GM12891 (cell line): Measurements from ENCODE around the gene EYA2.

Experiments used
- DNase-seq: peaks from one replicate; pipeline ENCODE4 v3.0.0; 2011; ENCODE audit warnings: low spot score; ENCODE audit not compliant: insufficient read length
- FAIRE-seq: peaks from 2 replicates; lab custom pipeline; 2011; peaks lifted over from hg19 to GRCh38; lab: Jason Lieb, UNC
- PAX5 ChIP-seq: IDR thresholded peaks from 2 replicates; pipeline ENCODE4 v1.6.1; 2011; ENCODE audit warnings: low read length, moderate library complexity, mild to moderate bottlenecking; ENCODE audit not compliant: insufficient read depth, severe bottlenecking
- POLR2A ChIP-seq: IDR thresholded peaks from 2 replicates; pipeline ENCODE4 v1.6.1; 2011; ENCODE audit warnings: low read depth, low read length, control low read depth
- POLR2AphosphoS5 ChIP-seq: IDR thresholded peaks from 2 replicates; pipeline ENCODE4 v1.6.1; 2011; ENCODE audit warnings: low read depth, low read length, control low read depth
- POU2F2 ChIP-seq: IDR thresholded peaks from 2 replicates; pipeline ENCODE4 v1.6.1; 2011; ENCODE audit warnings: low read depth, mild to moderate bottlenecking, control low read depth, low read length, moderate library complexity
- SPI1 ChIP-seq: IDR thresholded peaks from 2 replicates; pipeline ENCODE4 v1.6.1; 2011; ENCODE audit warnings: low read depth, low read length, control low read depth
- TAF1 ChIP-seq: IDR thresholded peaks from 2 replicates; pipeline ENCODE4 v1.6.1; 2011; ENCODE audit warnings: low read depth, low read length, control low read depth

Gene EYA2

GRCh38 chr20:46985671-46986070 is 91.0 kb downstream of the EYA2 start:
- no peak for FAIRE-seq
- DNase-seq: no peak
- no peak for TF ChIP-seq POU2F2
- no peak for TF ChIP-seq TAF1
- no peak for TF ChIP-seq SPI1
- TF ChIP-seq POLR2A: no peak
- TF ChIP-seq POLR2AphosphoS5: no peak
- no peak for TF ChIP-seq PAX5

GRCh38 chr20:46987001-46987400 is 92.4 kb downstream of the EYA2 start:
- FAIRE-seq: no peak
- TF ChIP-seq POLR2A: no peak
- no peak for TF ChIP-seq SPI1
- no peak for TF ChIP-seq TAF1
- TF ChIP-seq POU2F2: no peak
- TF ChIP-seq POLR2AphosphoS5: no peak
- DNase-seq: no peak

GRCh38 chr20:46990017-46990595 is 95.5 kb downstream of the EYA2 start:
- FAIRE-seq: no peak

GRCh38 chr20:46990596-46991104 is 96.0 kb downstream of the EYA2 start:
- no peak for FAIRE-seq
- TF ChIP-seq PAX5: no peak
- TF ChIP-seq POLR2A: no peak
- TF ChIP-seq POLR2AphosphoS5: no peak
- TF ChIP-seq POU2F2: no peak
- no peak for TF ChIP-seq TAF1
- TF ChIP-seq SPI1: no peak
- DNase-seq: no peak

More at GRCh38 chr20:46990017-46990595, 95.5 kb downstream of the EYA2 start:
- TF ChIP-seq SPI1 (no peak), POU2F2 (no peak), TAF1 (no peak), POLR2A (no peak), POLR2AphosphoS5 (no peak)
- no peak for DNase-seq

GRCh38 chr20:46991168-46991567 is 96.5 kb downstream of the EYA2 start:
- TF ChIP-seq SPI1 (no peak), TAF1 (no peak), POU2F2 (no peak)
- no peak for FAIRE-seq
- DNase-seq: no peak

GRCh38 chr20:46991880-46992639 is 97.4 kb downstream of the EYA2 start:
- DNase-seq (no peak), FAIRE-seq (no peak)
- no peak for TF ChIP-seq POLR2A
- no peak for TF ChIP-seq SPI1
- TF ChIP-seq POU2F2: no peak
- TF ChIP-seq PAX5: no peak
- no peak for TF ChIP-seq TAF1
- TF ChIP-seq POLR2AphosphoS5: no peak

- no peak for DNase-seq
- TF ChIP-seq POLR2AphosphoS5 (no peak), SPI1 (no peak), POU2F2 (no peak), PAX5 (no peak), TAF1 (no peak), POLR2A (no peak)
- FAIRE-seq: no peak
Measured at GRCh38 chr20:46992640-46993035, 98.0 kb downstream of the EYA2 start.

- no peak for DNase-seq
- no peak for FAIRE-seq
- TF ChIP-seq POLR2AphosphoS5: no peak
Measured at GRCh38 chr20:46993465-46994095, 98.9 kb downstream of the EYA2 start.

- no peak for TF ChIP-seq POU2F2
- peak; percentile 54; the same call in 1 of the 2 replicates for TF ChIP-seq SPI1
- FAIRE-seq (peak; percentile 85), DNase-seq (peak; percentile 40)
Measured at GRCh38 chr20:46994341-46994740, 99.7 kb downstream of the EYA2 start.

- FAIRE-seq (no peak), DNase-seq (no peak)
- no peak for TF ChIP-seq PAX5
Measured at GRCh38 chr20:46995561-46996142, 101.0 kb downstream of the EYA2 start.

GRCh38 chr20:46997187-46997586 is 102.5 kb downstream of the EYA2 start:
- FAIRE-seq: no peak
- no peak for DNase-seq
- no peak for TF ChIP-seq SPI1
- TF ChIP-seq PAX5: no peak
- no peak for TF ChIP-seq POLR2A
- no peak for TF ChIP-seq POLR2AphosphoS5
- no peak for TF ChIP-seq POU2F2
- no peak for TF ChIP-seq TAF1
